AG04450 (cell line): ENCODE measurements around the gene TMEM198. TPM values are rescaled to one million over a fixed set of nuclear protein-coding genes. Genes with fewer than 3 reads are reported as not detected.
A peak's percentile ranks its signal among the peaks of the same experiment; 100 is the strongest.

Experiments used
- CTCF ChIA-PET: fragments of 300-600, 350-600 bp; formaldehyde crosslinking; extraction: SDS; loops from one replicate; lab custom pipeline; 2022; ENCODE audit warnings: antibody characterized with exemption, inconsistent platforms; lab: Charles Lee
- POLR2A ChIA-PET: fragments of 350-600 bp; formaldehyde crosslinking; extraction: SDS; loops from one replicate; lab custom pipeline; 2021; ENCODE audit warnings: antibody characterized with exemption, inconsistent platforms; lab: Yijun Ruan, JAX
- DNase-seq: peaks from one replicate; pipeline ENCODE4 v3.0.0-alpha.2; 2011; ENCODE audit warnings: low read depth, low spot score
- H3K27ac ChIP-seq: one replicate; pipeline ENCODE4 v1.5.1; 2012; ENCODE audit warnings: low read depth, low read length, control low read depth
- H3K27me3 ChIP-seq: one replicate; pipeline ENCODE4 v1.6.0; 2012; ENCODE audit warnings: low read length; ENCODE audit not compliant: control insufficient read depth, insufficient read depth
- H3K4me3 ChIP-seq: 2 replicates; pipeline ENCODE4 v1.5.1; 2011; ENCODE audit warnings: mild to moderate bottlenecking, low read depth, low read length, control low read depth
- H3K9me3 ChIP-seq: 2 replicates; pipeline ENCODE4 v1.5.1; 2012; ENCODE audit warnings: low read length; ENCODE audit not compliant: control insufficient read depth, insufficient read depth
- CTCF ChIP-seq: IDR thresholded peaks from 2 replicates; pipeline ENCODE4 v1.5.1; 2011; ENCODE audit warnings: low read depth, low read length, control low read depth, inconsistent platforms
- polyA plus RNA-seq: library from polyadenylated mRNA; depleted of rRNA; stranded (reverse); fragments of >200 nt; gene quantifications from 2 replicates; pipeline ENCODE4 v1.2.3, GENCODE V29; 2011

The TMEM198 gene
- polyA plus RNA-seq, 1 experiment, result 0.83 TPM

GRCh38 chr2:219520079-219520478 lies 23.7 kb upstream of the TMEM198 start:
- no peak for DNase-seq
- Histone ChIP-seq H3K4me3 (no peak overlapping the region), H3K27ac (no peak overlapping the region), H3K27me3 (peaks cover 29% of the 10 kb centered on the region), H3K9me3 (no peaks in the 10 kb centered on the region; the same call in 1 of the 2 replicates)
- TF ChIP-seq CTCF, result no peak
- ChIA-PET POLR2A (interaction anchor here (0.6 to 2.0 kb wide), 4 partner anchors 9 to 104 kb away, joined by 3 to 6 read pairs (median 3); partner anchors contain the start of gene GMPPA), CTCF (interaction anchor here (0.5 to 8.2 kb wide), 13 partner anchors 9 to 128 kb away, joined by 3 to 97 read pairs (median 14); partner anchors contain the start of genes GMPPA and TMEM198)

DNA sequence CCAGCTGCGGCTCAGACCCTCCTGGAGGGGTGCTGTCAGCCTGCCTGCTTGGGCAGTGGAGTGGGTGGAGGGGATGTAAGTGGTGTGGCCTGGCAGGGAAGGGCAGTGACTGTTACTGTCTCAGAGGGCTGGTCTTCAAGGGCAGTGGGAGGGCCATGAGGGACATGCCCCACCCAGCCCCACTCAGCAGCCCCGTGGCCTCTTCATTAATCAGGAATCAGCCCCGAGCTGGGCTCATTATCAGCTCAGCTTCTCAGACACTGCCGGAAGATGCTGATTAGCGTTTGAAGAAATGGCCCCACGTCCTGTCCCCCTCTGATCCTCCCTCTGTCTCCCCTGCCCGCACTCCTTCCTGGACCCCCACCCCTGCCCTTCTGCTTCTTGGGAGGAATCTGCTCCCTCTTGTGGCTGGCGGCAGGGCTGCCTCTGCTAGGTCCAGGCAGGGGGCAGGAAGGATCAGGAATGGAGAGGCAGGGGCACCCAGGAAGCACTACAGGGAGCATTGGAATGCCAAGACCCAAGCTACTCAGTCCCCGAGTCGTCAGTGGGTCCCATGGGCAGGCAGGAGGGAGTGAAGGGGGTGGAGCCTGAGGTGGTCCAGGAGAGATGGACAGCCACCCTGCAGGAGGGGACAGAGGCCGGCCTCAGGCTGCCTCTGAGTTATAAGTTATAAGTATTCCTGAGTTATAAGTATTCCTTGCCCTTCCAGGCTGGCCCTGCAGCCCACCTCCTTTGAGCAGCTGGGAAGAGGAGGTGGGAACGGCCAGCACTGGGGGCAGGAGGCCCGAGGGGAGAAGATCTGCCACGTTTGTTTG lies 22.6 kb upstream of the TMEM198 start:
- Histone ChIP-seq H3K9me3 (no peaks in the 10 kb centered on the region), H3K4me3 (no peak overlapping the region), H3K27ac (no peak overlapping the region), H3K27me3 (peaks cover 19% of the 10 kb centered on the region)
- no peak for DNase-seq
- POLR2A ChIA-PET, result interaction anchor here (0.9 to 2.0 kb wide), 4 partner anchors 10 to 105 kb away, joined by 3 to 6 read pairs (median 4); partner anchors contain the start of gene GMPPA
- CTCF ChIA-PET, result interaction anchor here (0.5 to 8.2 kb wide), 22 partner anchors 10 to 176 kb away, joined by 3 to 97 read pairs (median 6); partner anchors contain the start of genes DNPEP, GMPPA, OBSL1 and TMEM198
- TF ChIP-seq CTCF, result peak; percentile 87

- no peaks in the 10 kb centered on the region for H3K9me3 ChIP-seq
- DNase-seq, result no peak
- ChIA-PET POLR2A (interaction anchor here (0.9 to 1.0 kb wide), 2 partner anchors 12 to 24 kb away, joined by 4 to 6 read pairs; partner anchors contain the start of gene GMPPA), CTCF (interaction anchor here (0.6 to 9.9 kb wide), 16 partner anchors 9 to 212 kb away, joined by 3 to 270 read pairs (median 10); partner anchors contain the start of genes DNPEP, GMPPA and OBSL1)
- H3K27me3 ChIP-seq, result peaks cover 20% of the 10 kb centered on the region
- H3K4me3 ChIP-seq, result 0 out of 2 replicates have a peak overlapping the region, but pooled peaks have one; percentile 13
- no peak for TF ChIP-seq CTCF
- H3K27ac ChIP-seq, result peak overlapping the region; percentile 47
Measured at GRCh38 chr2:219522111-219523030, 21.5 kb upstream of the TMEM198 start.

DNA sequence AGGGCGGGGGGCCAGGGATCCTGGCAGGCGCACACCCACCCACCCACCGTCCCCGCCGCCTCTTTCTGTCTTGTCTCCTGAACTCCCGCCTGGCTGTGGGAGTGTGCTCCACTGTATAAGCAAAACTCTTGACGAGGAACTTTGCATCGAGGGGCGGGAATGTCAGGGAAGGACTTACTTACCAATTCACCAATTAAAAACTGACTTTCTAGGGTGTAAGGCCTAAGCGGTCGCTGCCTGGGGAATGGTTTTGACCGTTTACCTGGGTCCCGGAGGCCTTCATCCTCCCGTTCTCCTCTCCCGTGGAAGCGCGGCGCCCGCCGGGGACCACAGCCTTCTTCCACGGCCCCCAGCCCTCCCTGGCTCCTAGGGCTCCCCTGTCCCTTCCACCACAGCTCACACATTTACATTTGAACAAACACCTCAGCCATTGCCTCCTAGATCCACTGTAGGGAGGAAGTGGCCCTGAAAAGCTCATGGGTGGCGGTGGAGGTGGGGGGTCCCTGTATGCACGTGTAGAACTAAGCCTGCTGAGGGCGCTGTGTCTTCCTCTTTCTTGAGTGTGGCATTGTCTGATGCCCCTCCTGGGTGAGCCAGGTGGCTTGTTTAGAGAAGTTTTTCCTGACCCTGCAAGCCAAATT lies 20.7 kb upstream of the TMEM198 start:
- Histone ChIP-seq H3K9me3 (no peaks in the 10 kb centered on the region), H3K27me3 (peaks cover 24% of the 10 kb centered on the region), H3K4me3 (no peak overlapping the region), H3K27ac (no peak overlapping the region)
- DNase-seq, result no peak
- no peak for TF ChIP-seq CTCF
- POLR2A ChIA-PET, result interaction anchor here (0.6 to 1.0 kb wide), 2 partner anchors 13 to 25 kb away, joined by 3 to 6 read pairs; partner anchors contain the start of gene GMPPA
- CTCF ChIA-PET, result interaction anchor here (0.9 to 9.9 kb wide), 7 partner anchors 15 to 120 kb away, joined by 4 to 270 read pairs (median 35); partner anchors contain the start of gene GMPPA
